GM15510 (cell line): ENCODE results near the gene TUT7.

ENCODE experiments used
- POLR2A ChIP-seq: IDR thresholded peaks from 3 replicates; pipeline ENCODE4 v1.6.1; 2011; ENCODE audit warnings: borderline replicate concordance; ENCODE audit not compliant: insufficient read length; ENCODE audit errors: extremely low read depth

TUT7 gene

DNA sequence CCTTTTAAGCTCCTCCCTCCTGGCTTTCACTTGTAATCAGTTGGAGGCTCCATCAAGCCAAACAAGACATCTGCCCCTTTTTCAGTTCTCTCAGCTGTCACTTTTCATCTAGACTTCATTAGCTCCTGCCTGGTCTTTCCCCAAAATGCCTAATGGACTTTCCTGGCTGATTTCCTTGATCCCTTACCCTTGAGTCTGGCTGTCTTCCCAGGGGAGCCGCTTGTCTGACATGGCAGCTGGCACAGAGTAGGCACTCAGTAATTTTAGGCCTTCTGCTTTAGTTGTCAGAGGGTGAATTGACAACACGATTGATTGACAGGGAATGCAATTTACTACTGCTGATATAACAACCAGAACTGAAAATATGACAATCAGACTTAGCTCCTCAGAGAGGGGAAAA lies 96.8 kb downstream of the TUT7 start:
- no peak for TF ChIP-seq POLR2A

DNA sequence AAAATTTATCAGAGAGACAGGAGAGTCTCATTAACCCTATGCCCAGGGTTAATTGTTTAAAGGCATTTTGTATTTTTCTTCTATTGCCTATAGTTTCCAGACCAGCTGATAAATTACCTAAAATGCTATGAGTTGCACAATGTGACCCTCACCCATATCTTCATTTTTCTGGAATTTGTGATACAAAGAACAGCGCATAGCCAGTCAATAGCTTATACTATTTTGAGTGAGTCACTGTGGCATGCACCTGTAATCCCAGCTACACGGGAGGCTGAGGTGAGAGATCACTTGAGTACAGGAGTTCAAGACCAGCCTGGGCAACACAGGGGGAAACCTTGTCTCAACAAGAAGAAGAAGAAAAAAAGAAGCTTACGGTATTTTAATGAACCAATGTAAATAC lies 97.6 kb downstream of the TUT7 start:
- no peak for TF ChIP-seq POLR2A

DNA sequence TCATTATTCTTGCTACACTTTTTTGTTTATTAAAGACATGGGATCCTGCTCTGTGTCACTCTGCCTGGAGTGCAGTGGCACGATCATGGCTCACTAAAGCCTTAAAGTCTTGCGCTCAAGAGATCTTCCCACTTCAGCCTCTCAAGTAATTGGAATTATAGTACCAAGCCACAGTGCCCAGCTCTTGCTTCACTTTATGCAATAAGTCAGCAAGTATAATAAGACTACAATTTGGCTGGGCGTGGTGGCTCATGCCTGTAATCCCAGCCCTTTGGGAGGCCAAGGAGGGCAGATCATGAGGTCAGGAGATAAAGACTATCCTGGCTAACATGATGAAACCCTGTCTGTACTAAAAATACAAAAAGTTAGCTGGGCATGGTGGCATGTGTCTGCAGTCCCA lies 100.6 kb downstream of the TUT7 start:
- TF ChIP-seq POLR2A, result no peak

DNA sequence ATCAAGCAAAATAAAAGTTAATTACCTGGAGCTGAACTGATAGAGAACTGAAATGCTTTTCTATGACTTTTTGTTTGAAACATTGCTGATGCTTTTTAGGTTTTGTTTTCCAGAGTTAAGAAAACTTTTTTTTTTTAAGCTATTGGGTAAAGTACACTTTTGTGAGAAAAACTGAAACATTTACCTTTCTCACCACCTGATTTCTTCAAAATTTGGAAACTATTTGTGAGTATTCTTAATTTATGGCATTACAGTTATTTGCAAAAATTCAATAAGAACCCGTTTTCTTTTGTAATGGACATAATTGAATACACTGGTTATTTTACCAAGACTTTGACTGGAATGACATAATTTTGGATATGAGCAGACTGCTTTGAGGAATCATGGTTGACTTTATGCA lies 101.3 kb downstream of the TUT7 start:
- no peak for TF ChIP-seq POLR2A

DNA sequence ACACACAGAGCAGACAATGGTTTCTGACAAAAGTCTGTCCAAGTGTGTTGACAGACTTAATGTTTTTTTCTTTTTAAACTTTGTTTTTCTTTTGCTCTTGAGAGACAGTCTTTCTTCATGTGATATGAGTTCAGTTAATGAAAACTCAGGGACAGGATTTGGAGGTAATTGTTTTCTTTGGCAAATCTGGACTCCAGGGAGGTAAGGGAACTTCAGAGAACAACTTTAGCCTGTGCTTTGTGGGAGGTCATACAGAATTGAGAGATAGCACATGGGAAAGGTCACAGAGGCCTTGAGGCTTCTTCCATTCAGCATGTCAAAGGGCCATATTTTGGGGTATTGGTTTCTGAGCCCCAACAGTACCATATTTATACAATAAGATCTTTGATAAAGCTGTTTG lies 104.1 kb downstream of the TUT7 start:
- no peak for TF ChIP-seq POLR2A

DNA sequence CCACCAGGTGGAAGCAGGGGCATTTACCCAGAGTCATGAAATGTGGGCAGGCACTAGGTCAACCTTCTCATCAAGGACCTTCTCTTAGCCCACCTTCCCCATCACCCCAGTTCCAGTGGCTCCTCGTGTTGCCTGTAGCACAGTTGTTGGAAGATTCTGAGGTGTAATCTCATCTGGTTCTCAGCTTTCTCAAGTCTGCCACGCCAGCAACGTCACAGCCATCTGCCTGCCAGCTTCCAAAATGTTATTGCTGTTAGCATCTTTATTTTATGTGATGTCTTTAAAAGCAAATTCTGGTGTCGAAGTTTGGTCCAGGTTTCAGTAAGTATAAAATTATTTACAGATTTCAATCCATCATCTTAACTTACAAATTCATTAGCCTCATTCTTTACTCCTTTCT lies 105.5 kb downstream of the TUT7 start:
- TF ChIP-seq POLR2A, result no peak

DNA sequence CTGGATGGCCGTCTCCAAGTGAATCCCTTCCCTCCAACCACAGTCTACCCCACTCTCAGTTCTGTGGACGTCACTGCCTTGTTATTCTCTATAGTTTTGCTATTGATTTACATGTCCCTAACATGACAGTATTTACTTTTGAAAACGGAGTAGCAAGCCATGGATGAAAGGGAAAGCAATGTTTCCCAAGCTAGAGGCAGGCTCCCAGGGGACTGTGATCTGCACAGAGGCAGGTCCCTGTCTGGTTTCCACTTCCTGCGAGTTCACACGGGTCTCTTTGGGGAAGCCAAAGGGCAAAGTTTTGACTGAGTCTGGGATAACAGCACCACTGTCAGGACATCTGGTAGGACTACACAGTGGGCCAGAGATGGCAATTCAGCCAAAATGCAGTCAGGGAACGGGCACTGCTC lies 107.5 kb downstream of the TUT7 start:
- no peak for TF ChIP-seq POLR2A

DNA sequence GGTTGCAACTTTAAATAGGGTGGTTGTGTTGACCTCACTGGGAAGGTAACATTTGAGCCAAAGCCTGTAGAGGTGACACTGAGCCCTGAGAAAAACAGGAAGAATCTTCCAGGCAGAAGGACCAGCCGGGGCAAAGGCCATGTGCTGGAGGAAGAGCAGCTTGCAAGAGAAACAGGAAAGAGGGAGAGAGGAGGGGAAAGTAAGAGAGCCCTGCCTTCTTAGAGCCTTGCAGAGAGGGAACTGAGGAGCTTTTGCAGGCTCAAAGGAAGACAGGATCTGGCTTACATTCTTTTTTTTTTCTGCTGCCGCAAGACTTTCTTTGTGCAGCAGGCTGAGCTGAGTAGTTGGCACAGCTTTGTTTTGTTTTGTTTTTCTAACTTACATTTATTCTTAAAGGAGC lies 112.1 kb downstream of the TUT7 start:
- TF ChIP-seq POLR2A, result no peak

DNA sequence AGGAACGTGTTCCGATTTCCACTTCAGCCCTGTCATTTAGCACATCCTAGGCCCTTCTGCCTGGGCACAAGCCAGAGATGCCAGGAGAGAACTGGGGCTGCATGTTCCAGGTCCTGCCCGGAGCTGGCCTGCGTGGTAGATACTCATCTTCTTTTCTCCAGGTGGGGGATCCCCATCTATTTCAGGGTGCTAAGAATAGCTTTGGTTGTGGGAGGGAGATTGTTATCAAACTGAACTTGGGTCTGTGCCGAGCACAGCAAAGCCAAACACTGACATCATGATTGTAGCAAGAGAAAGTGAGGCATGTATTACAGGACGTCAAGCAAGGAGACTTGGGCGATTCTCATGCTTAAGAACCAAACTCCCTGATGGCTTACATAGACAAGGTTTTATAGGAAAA lies 113.0 kb downstream of the TUT7 start:
- TF ChIP-seq POLR2A, result no peak

DNA sequence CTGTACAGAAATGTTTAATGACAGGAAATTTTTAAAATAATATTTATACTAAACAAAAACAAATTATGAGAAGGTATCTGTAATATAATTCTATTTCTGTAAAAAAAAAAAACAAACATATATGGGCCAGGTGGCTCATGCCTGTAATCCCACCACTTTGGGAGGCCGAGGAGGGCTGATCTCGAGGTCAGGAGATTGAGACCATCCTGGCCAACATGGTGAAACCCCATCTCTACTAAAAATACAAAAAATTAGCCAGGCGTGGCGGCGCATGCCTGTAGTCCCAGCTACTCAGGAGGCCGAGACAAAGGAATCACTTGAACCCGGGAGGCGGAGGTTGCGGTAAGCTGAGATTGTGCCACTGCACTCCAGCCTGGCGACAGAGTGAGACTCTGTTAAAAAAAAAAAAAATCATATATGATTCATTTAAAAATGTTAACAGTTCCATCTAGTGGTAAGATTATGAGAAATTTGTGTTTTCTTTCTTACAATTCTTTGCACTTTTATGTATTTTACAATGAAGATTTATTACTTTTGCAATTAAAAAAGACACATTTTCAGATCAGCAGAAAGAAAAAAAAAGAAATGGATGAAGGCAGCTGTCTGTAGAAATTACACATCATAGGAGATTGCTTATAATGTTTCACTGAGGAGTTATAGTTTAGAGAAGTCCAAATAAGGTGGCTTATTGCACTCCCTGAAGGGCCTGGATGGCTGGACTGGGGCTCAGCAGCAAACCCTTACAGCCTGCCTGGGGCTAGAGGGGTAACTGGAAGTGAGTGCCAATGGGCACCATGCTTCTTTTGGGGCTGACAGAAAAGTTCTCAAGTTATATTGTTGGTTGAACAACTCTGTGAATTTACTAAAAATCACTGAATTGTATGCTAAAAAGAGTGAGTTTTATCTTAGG lies 115.1 kb downstream of the TUT7 start:
- TF ChIP-seq POLR2A, result no peak
